K562 (cell line): ENCODE measurements around the gene LGR6. TPM values are rescaled to one million over a fixed set of nuclear protein-coding genes. Genes with fewer than 3 reads are reported as not detected.
A peak's percentile ranks its signal among the peaks of the same experiment; 100 is the strongest.

Experiments used
- ATAC-seq: fragments of 200-7000 bp; cut with Tn5 transposase; 3 replicates; pipeline ENCODE4 v1.9.1; 2020; ENCODE audit warnings: moderate library complexity
- BruUV-seq: library from RNA; stranded (reverse); fragments of 400-500 nt; replicated peaks from 2 replicates; lab custom pipeline; 2021; lab: Mats Ljungman, UMichigan
- CTCF ChIA-PET: fragments of 300-600 bp; formaldehyde crosslinking; extraction: SDS; loops from one replicate; lab custom pipeline; 2021; ENCODE audit warnings: low intra/inter-chr PET ratio; lab: Yijun Ruan, JAX
- POLR2A ChIA-PET: fragments of 300-600, 350-650 bp; sonication (Branson Sonifier 250); formaldehyde crosslinking; extraction: SDS; loops from one replicate; lab custom pipeline; 2021; ENCODE audit warnings: antibody characterized with exemption, inconsistent platforms; lab: Yijun Ruan, JAX
- DNase-seq, 4 experiments: peaks; one replicate each; pipeline versions ENCODE4 v3.0.0 to v3.0.0-alpha.2; 2011 to 2018; ENCODE audit warnings: low spot score in 3 of 4, mixed read lengths in 3 of 4; ENCODE audit errors: extremely low read depth in 1 of 4
- FAIRE-seq: peaks from 2 replicates; lab custom pipeline; 2011; peaks lifted over from hg19 to GRCh38; lab: Jason Lieb, UNC
- H2AFZ ChIP-seq: 2 replicates; pipeline ENCODE4 v1.6.0; 2011; ENCODE audit warnings: low read depth, low read length, control low read depth, inconsistent platforms
- H3K27ac ChIP-seq: fragments of 200-600 bp; 3 replicates; pipeline ENCODE4 v1.8.0; 2011; ENCODE audit warnings: low read depth, mild to moderate bottlenecking, control low read depth, inconsistent platforms, low read length, moderate library complexity, mixed read lengths; ENCODE audit errors: extremely low read depth
- H3K27me3 ChIP-seq, 2 experiments: fragments of 300-600 bp in 1 of 2; 2 replicates in 1 of 2; 3 replicates in 1 of 2; pipeline versions ENCODE4 v1.6.0 to v1.8.0; 2011; ENCODE audit warnings: inconsistent platforms in 2 of 2, low read length in 2 of 2, mild to moderate bottlenecking in 1 of 2, mixed read lengths in 1 of 2, moderate library complexity in 1 of 2; ENCODE audit not compliant: control insufficient read depth in 2 of 2, insufficient read depth in 2 of 2
- H3K36me3 ChIP-seq: fragments of 300-600 bp; 3 replicates; pipeline ENCODE4 v1.8.0; 2011; ENCODE audit warnings: mild to moderate bottlenecking, low read length, inconsistent platforms; ENCODE audit not compliant: control insufficient read depth, insufficient read depth
- H3K4me1 ChIP-seq, 2 experiments: fragments of 200-600 bp in 1 of 2; replicated peaks in 1 of 2; 2 replicates in 1 of 2; 3 replicates in 1 of 2; pipeline versions ENCODE4 v1.5.1 to v1.8.0; 2011; ENCODE audit warnings: inconsistent platforms in 2 of 2, low read length in 2 of 2, mild to moderate bottlenecking in 1 of 2, mixed read lengths in 1 of 2, moderate library complexity in 1 of 2; ENCODE audit not compliant: control insufficient read depth in 2 of 2, insufficient read depth in 2 of 2
- H3K4me2 ChIP-seq: 2 replicates; pipeline ENCODE4 v1.6.1; 2011; ENCODE audit warnings: low read length, control low read depth, inconsistent platforms, mixed read lengths; ENCODE audit not compliant: insufficient read depth
- H3K4me3 ChIP-seq: fragments of 200-600 bp; sonication (generic), shearing (Covaris generic); 2 replicates; pipeline ENCODE4 v1.5.1; 2016; ENCODE audit warnings: control low read depth, inconsistent platforms
- H3K79me2 ChIP-seq: fragments of 200-600 bp; 3 replicates; pipeline ENCODE4 v1.8.0; 2011; ENCODE audit warnings: low read length, inconsistent platforms; ENCODE audit not compliant: control insufficient read depth, insufficient read depth
- H3K9ac ChIP-seq, 2 experiments: 2 replicates each; pipeline versions ENCODE4 v1.6.0 to v1.6.1; 2011; ENCODE audit warnings: low read depth in 2 of 2, low read length in 2 of 2, control low read depth in 1 of 2, inconsistent platforms in 1 of 2, mild to moderate bottlenecking in 1 of 2, mixed read lengths in 1 of 2; ENCODE audit not compliant: insufficient read depth in 1 of 2
- H3K9me1 ChIP-seq: one replicate; pipeline ENCODE4 v1.6.0; 2011; ENCODE audit warnings: inconsistent platforms, mild to moderate bottlenecking, low read length, moderate library complexity; ENCODE audit not compliant: control insufficient read depth, insufficient read depth
- H3K9me3 ChIP-seq: replicated peaks from 2 replicates; pipeline ENCODE4 v1.5.1; 2011; ENCODE audit warnings: low read depth, low read length, inconsistent platforms; ENCODE audit not compliant: control insufficient read depth, insufficient read depth
- H4K20me1 ChIP-seq: replicated peaks from 2 replicates; pipeline ENCODE4 v1.6.1; 2011; ENCODE audit warnings: low read length, inconsistent platforms, mixed read lengths; ENCODE audit not compliant: control insufficient read depth, insufficient read depth
- HES1 ChIP-seq: fragments of 450-650 bp; IDR thresholded peaks from 2 replicates; pipeline ENCODE4 v1.6.1; 2016; ENCODE audit warnings: low read depth, mild to moderate bottlenecking, moderate library complexity
- KHSRP ChIP-seq: fragments of 450-650 bp; IDR thresholded peaks from 2 replicates; pipeline ENCODE4 v1.6.1; 2017
- MAZ ChIP-seq, 2 experiments: fragments of 450-650 bp in 1 of 2; sonication (generic) in 1 of 2; formaldehyde crosslinking; IDR thresholded peaks in 1 of 2; conservative IDR thresholded peaks in 1 of 2; 2 replicates each; pipeline versions ENCODE4 v1.4.0 to v1.5.0; 2020; ENCODE audit warnings: mild to moderate bottlenecking in 1 of 2, missing genetic modification reagents in 1 of 2
- MTA1 ChIP-seq: fragments of 450-650 bp; IDR thresholded peaks from 2 replicates; pipeline ENCODE4 v1.6.1; 2017; ENCODE audit warnings: borderline replicate concordance
- NRF1 ChIP-seq, 2 experiments: fragments of 450-650 bp; IDR thresholded peaks in 1 of 2; conservative IDR thresholded peaks in 1 of 2; 2 replicates each; pipeline ENCODE4 v1.6.1; 2014; ENCODE audit warnings: mild to moderate bottlenecking in 2 of 2
- POLR2AphosphoS5 ChIP-seq: IDR thresholded peaks from 2 replicates; pipeline ENCODE4 v1.6.1; 2011; ENCODE audit warnings: mild to moderate bottlenecking, low read depth, low read length, moderate library complexity; ENCODE audit not compliant: control insufficient read depth, insufficient read depth
- POLR2G ChIP-seq: fragments of 200-400 bp; formaldehyde crosslinking; IDR thresholded peaks from 2 replicates; pipeline ENCODE4 v1.6.1; 2017; ENCODE audit warnings: low read depth, mild to moderate bottlenecking, antibody characterized with exemption, low read length, moderate library complexity
- PREB ChIP-seq: sonication (generic); formaldehyde crosslinking; IDR thresholded peaks from 2 replicates; pipeline ENCODE4 v1.8.1; 2023; ENCODE audit warnings: mild to moderate bottlenecking, missing genetic modification reagents
- PRPF4 ChIP-seq: fragments of 200-400 bp; formaldehyde crosslinking; IDR thresholded peaks from one replicate; pipeline ENCODE4 v1.6.1; 2017; ENCODE audit warnings: low read length, low read depth, mild to moderate bottlenecking; ENCODE audit not compliant: insufficient read depth, poor library complexity, severe bottlenecking
- RCOR1 ChIP-seq, 2 experiments: IDR thresholded peaks; 2 replicates each; pipeline ENCODE4 v1.6.1; 2012; ENCODE audit warnings: low read depth in 2 of 2, low read length in 2 of 2, borderline replicate concordance in 1 of 2, improper control_type of control experiment in 1 of 2
- SRSF3 ChIP-seq: fragments of 200-400 bp; formaldehyde crosslinking; IDR thresholded peaks from 2 replicates; pipeline ENCODE4 v1.6.1; 2016; ENCODE audit warnings: mild to moderate bottlenecking, low read length, moderate library complexity; ENCODE audit not compliant: insufficient read depth
- UBTF ChIP-seq, 2 experiments: IDR thresholded peaks; 2 replicates each; pipeline ENCODE4 v1.6.1; 2012; ENCODE audit warnings: improper control_type of control experiment in 2 of 2, low read depth in 2 of 2, low read length in 2 of 2, borderline replicate concordance in 1 of 2
- ZNF282 ChIP-seq: sonication (generic); formaldehyde crosslinking; IDR thresholded peaks from 2 replicates; pipeline ENCODE4 v1.8.1; 2023; ENCODE audit warnings: missing genetic modification reagents
- ZNF57 ChIP-seq: fragments of 450-650 bp; formaldehyde crosslinking; IDR thresholded peaks from 2 replicates; pipeline ENCODE4 v1.4.0; 2020; ENCODE audit warnings: mild to moderate bottlenecking, moderate library complexity
- WGBS: fragments of 100-300 bp; shearing (Covaris generic); methylation state at CpG from one replicate; pipeline ENCODE4 v1.1.6; 2016; ENCODE audit warnings: low coverage, mixed read lengths; ENCODE audit not compliant: insufficient coverage; ENCODE audit errors: missing lambda C conversion rate; 5-methylcytosine and 5-hydroxymethylcytosine counted together
- in situ Hi-C: fragments of 300-500 bp; cut with MboI; formaldehyde crosslinking; loops from 4 replicates; pipeline ENCODE4 v1.15.0; 2018; ENCODE audit warnings: inconsistent platforms, mixed read lengths
- intact Hi-C: fragments of 100-400 bp; cut with micrococcal nuclease; formaldehyde crosslinking; loops from 2 replicates; pipeline ENCODE4 v1.14.2; 2022
- polyA plus RNA-seq, 8 experiments: library from polyadenylated mRNA; depleted of rRNA in 4 of 8; stranded (reverse) in 5 of 8; unstranded in 3 of 8; fragments of >200 nt; fragmentation: Nextera tagmentation in 2 of 8; fragmentation: Illumina TruSeq in 1 of 8; extraction: Ambion mirVana in 2 of 8; extraction: Trizol in 1 of 8; gene quantifications; 2 replicates each; pipeline versions ENCODE4 v1.2.1 to v1.2.3, GENCODE V29; 2011 to 2014; ENCODE audit warnings: inconsistent platforms in 1 of 8, missing spikeins in 1 of 8
- total RNA-seq, 7 experiments: library from RNA; depleted of rRNA in 6 of 7; stranded (reverse); fragments of >200 nt in 6 of 7; fragmentation: Illumina TruSeq in 2 of 7; extraction: Trizol in 2 of 7; gene quantifications; 2 replicates each; pipeline versions ENCODE4 v1.2.1 to v1.2.3, GENCODE V29; 2011 to 2021; ENCODE audit warnings: low replicate concordance in 1 of 7

Gene LGR6
- total and polyA plus RNA-seq, 9 of the 15 experiments (the other 6 are each of a cell fraction or from before 2014, with no cell fraction given) = 0.01 to 0.54 (median 0.17) TPM; not detected in 1

GRCh38 chr1:202235856-202236837 lies 42.5 kb downstream of the LGR6 start:
- Histone ChIP-seq H2AFZ (peak overlapping the region; percentile 46), H3K79me2 (no peaks in the 10 kb centered on the region), H3K36me3 (no peaks in the 10 kb centered on the region), H3K4me1 (peaks cover 9 to 10% of the 10 kb centered on the region in 2 experiments; a peak in 4 of 5 replicates), H3K9ac (no peak overlapping the region; a peak in 2 of 4 replicates), H3K4me2 (peak overlapping the region; percentile 27; the same call in 1 of the 2 replicates), H3K9me3 (no peaks in the 10 kb centered on the region), H3K27ac (no peak overlapping the region), H3K9me1 (peaks cover 8% of the 10 kb centered on the region), H3K4me3 (no peak overlapping the region), H4K20me1 (no peaks in the 10 kb centered on the region), H3K27me3 (peaks cover 11 to 57% of the 10 kb centered on the region in 2 experiments; a peak in 4 of 5 replicates)
- intact Hi-C loops = loop anchor here (2.0 kb wide), 1 partner anchor 79 kb away; no protein-coding TSS in a partner anchor
- peak; percentile 95 for ATAC-seq
- FAIRE-seq = peak; percentile 100
- WGBS = 18% methylated on average over 18 of the region's 19 CpGs
- in situ Hi-C loops = no loop called here
- ChIA-PET CTCF (interaction anchor here (0.6 to 0.7 kb wide), 2 partner anchors 80 to 479 kb away, joined by 3 to 4 read pairs; no protein-coding TSS in a partner anchor), POLR2A (interaction anchor here (0.6 to 1.7 kb wide), 4 partner anchors 10 to 790 kb away, joined by 4 to 5 read pairs (median 4); partner anchors contain the start of gene PPFIA4)
- no TSS peak for BruUV-seq
- DNase-seq = peak; percentile 89 to 97 (median 94)
- TF ChIP-seq MAZ (CRISPR knock-in tag; conservative IDR thresholded peaks at IDR 0.05 in 1 of 2, IDR thresholded peaks at IDR 0.05 in 1 of 2) = peak in 1 of 2 experiments; percentile 65; a peak in 2 of 4 replicates
- peak; percentile 48 to 50; a peak in 3 of 4 replicates for TF ChIP-seq NRF1 (conservative IDR thresholded peaks at IDR 0.05 in 1 of 2, IDR thresholded peaks at IDR 0.05 in 1 of 2)
- no peak for TF ChIP-seq PRPF4
- TF ChIP-seq UBTF (IDR thresholded peaks at IDR 0.05; ENCODE audit: borderline replicate concordance in 1 of 2, low read depth in 2 of 2, low read length in 2 of 2) = peak in 1 of 2 experiments; percentile 88; a peak in 2 of 4 replicates
- TF ChIP-seq RCOR1 (IDR thresholded peaks at IDR 0.05; ENCODE audit: borderline replicate concordance in 1 of 2, low read depth in 2 of 2, low read length in 2 of 2) = peak in 1 of 2 experiments; percentile 92; a peak in 2 of 4 replicates
- no peak for TF ChIP-seq ZNF282 (CRISPR knock-in tag)
- no peak for TF ChIP-seq KHSRP
- no peak for TF ChIP-seq POLR2AphosphoS5
- TF ChIP-seq SRSF3 = no peak
- no peak for TF ChIP-seq PREB (CRISPR knock-in tag)
- no peak for TF ChIP-seq ZNF57
- no peak for TF ChIP-seq HES1
- no peak for TF ChIP-seq POLR2G
- TF ChIP-seq MTA1 = no peak
